Neural cell (in vitro differentiated cells): ENCODE results near the gene CXorf66.

Experiments
- CTCF ChIP-seq: fragments of 450-650 bp; IDR thresholded peaks from 2 replicates; pipeline ENCODE4 v1.5.1; 2014; ENCODE audit warnings: antibody characterized with exemption, mild to moderate bottlenecking, moderate library complexity; ENCODE audit not compliant: poor library complexity, severe bottlenecking
- POLR2AphosphoS5 ChIP-seq: IDR thresholded peaks from 2 replicates; pipeline ENCODE4 v1.6.1; 2012

GRCh38 chrX:139930401-139930800, 34.9 kb downstream of the CXorf66 start:
- TF ChIP-seq CTCF: no peak
- no peak for TF ChIP-seq POLR2AphosphoS5
